Measurements from ENCODE around the gene HEXIM2. TPM values are rescaled to one million over a fixed set of nuclear protein-coding genes. Genes with fewer than 3 reads are reported as not detected.

The HEXIM2 gene
- total RNA-seq, 2 experiments from 2014 or later: 4.1 to 4.2 TPM

DNA sequence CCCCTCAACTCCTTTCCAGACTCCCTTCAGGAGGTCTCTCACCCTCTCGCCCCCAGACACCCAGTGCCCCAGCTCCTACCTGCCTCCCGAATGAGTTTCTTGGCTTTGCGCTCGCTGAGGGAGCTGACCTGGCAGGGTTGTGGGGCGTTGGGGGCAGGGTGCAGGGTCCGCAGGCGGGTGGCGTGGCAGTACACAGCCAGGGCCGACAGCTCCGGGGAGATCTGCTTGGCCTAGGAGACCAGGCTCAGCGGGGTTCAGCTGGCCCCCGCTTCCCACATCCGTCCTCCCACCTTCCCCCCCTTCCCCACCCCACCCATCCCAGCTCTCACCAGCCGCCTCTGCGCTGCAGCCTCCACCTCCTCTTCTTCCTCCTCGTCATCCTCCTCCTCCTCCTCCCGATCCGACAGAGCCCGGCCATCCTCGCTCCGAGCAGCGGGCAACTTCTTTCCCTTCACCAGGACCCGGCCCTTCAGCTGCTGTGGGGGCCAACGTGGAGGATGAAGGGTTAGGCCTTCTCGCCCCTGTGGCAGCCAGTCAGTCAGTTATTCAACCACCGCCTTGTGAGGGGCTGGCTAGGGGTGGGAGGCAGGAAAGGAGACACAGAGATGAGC lies 46.6 kb upstream of the HEXIM2 start:
- DNase-seq (no peak), ATAC-seq (no peak)
- CTCF ChIA-PET: interaction anchor here (1.2 to 2.4 kb wide), 3 partner anchors 16 to 20 kb away, joined by 4 to 12 read pairs (median 8); partner anchors contain the start of gene ACBD4
- TF ChIP-seq, protein P1, sequence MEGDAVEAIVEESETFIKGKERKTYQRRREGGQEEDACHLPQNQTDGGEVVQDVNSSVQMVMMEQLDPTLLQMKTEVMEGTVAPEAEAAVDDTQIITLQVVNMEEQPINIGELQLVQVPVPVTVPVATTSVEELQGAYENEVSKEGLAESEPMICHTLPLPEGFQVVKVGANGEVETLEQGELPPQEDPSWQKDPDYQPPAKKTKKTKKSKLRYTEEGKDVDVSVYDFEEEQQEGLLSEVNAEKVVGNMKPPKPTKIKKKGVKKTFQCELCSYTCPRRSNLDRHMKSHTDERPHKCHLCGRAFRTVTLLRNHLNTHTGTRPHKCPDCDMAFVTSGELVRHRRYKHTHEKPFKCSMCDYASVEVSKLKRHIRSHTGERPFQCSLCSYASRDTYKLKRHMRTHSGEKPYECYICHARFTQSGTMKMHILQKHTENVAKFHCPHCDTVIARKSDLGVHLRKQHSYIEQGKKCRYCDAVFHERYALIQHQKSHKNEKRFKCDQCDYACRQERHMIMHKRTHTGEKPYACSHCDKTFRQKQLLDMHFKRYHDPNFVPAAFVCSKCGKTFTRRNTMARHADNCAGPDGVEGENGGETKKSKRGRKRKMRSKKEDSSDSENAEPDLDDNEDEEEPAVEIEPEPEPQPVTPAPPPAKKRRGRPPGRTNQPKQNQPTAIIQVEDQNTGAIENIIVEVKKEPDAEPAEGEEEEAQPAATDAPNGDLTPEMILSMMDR (IDR thresholded peaks at IDR 0.05): no peak
- H3K4me3 Mint-ChIP-seq: no peak overlapping the region
- H3K9me3 Mint-ChIP-seq: no peaks in the 10 kb centered on the region
- no peaks in the 10 kb centered on the region for H3K27me3 Mint-ChIP-seq
- H3K36me3 Mint-ChIP-seq (ENCODE audit: low read depth): no peaks in the 10 kb centered on the region
- H3K4me1 Mint-ChIP-seq (ENCODE audit: low read depth): no peaks in the 10 kb centered on the region
- intact Hi-C loops (cut with micrococcal nuclease): no loop called here
- H3K27ac Mint-ChIP-seq: no peak overlapping the region
- POLR2A ChIA-PET: interaction anchor here (1.2 kb wide), 1 partner anchor 54 kb away, joined by 3 read pairs; the partner anchor contains the start of gene NMT1

DNA sequence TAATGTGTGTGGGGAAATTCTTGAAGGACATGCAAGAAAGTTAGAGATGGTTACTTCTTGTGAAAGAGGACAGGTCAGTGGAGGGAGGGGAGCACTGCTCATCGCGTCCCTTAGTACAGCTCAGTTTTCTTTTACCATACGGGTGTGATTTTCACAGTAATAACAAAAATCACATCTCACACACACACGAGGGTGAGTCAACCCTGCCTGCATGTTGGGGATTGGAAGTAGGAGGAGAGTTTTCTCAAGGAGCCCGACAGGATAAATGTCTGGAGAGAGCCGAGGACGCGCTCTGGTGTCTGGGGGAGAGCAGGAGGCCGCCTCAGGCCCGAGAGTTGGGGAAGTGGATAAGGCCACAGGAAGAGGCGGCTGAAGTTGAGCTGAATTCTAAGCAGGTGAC lies 45.8 kb upstream of the HEXIM2 start:
- Mint-ChIP-seq H3K4me1 (ENCODE audit: low read depth) (no peaks in the 10 kb centered on the region), H3K4me3 (no peak overlapping the region), H3K27me3 (no peaks in the 10 kb centered on the region), H3K36me3 (ENCODE audit: low read depth) (no peaks in the 10 kb centered on the region), H3K27ac (no peak overlapping the region), H3K9me3 (no peaks in the 10 kb centered on the region)
- intact Hi-C loops (cut with micrococcal nuclease): no loop called here
- DNase-seq: no peak
- no peak for ATAC-seq
- CTCF ChIA-PET: interaction anchor here (1.1 to 2.4 kb wide), 3 partner anchors 16 to 20 kb away, joined by 4 to 12 read pairs (median 6); partner anchors contain the start of gene ACBD4
- POLR2A ChIA-PET: interaction anchor here (0.5 to 1.8 kb wide), 2 partner anchors 11 to 1688 kb away, joined by 3 to 4 read pairs; no protein-coding TSS in a partner anchor
- TF ChIP-seq, protein P1 (IDR thresholded peaks at IDR 0.05): no peak

DNA sequence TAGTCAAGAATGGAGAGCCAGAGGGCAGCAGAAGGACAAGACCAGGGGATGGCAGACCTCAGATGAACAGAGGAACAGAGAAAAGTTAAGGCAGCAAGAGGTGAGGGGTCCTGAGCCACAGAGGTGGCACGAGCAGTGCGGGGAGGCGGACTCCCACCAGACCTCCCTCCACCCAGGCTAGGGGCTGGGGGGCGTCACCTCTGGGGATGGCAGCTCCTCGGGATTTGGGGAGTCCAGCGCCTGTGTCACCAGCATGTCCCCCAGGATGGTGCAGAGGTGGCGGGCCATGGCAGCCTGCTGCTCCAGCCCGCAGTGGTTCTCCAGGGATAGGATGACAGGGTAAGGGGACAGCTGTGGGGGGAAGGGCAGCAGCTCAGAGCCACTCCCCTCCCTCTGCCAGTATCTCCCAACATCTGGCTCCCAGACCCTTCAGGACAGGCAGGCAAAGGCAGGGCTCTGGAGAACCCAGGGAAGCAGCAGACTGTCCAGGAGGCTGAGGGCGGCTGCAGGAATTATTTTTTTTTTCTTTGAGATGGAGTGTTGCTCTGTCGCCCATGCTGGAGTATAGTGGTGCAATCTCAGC lies 45.1 kb upstream of the HEXIM2 start:
- intact Hi-C loops (cut with micrococcal nuclease): no loop called here
- ATAC-seq (no peak), DNase-seq (no peak)
- Mint-ChIP-seq H3K9me3 (no peaks in the 10 kb centered on the region), H3K4me3 (no peak overlapping the region), H3K36me3 (ENCODE audit: low read depth) (no peaks in the 10 kb centered on the region), H3K4me1 (ENCODE audit: low read depth) (no peaks in the 10 kb centered on the region), H3K27me3 (peaks cover 2% of the 10 kb centered on the region), H3K27ac (no peak overlapping the region)
- TF ChIP-seq, protein P1 (IDR thresholded peaks at IDR 0.05): no peak
- ChIA-PET POLR2A (interaction anchor here (0.5 to 1.8 kb wide), 3 partner anchors 8 to 1688 kb away, joined by 3 to 4 read pairs (median 3); no protein-coding TSS in a partner anchor), CTCF (interaction anchor here (1.1 to 3.4 kb wide), 4 partner anchors 17 to 19 kb away, joined by 6 to 24 read pairs (median 14); partner anchors contain the start of gene ACBD4)

DNA sequence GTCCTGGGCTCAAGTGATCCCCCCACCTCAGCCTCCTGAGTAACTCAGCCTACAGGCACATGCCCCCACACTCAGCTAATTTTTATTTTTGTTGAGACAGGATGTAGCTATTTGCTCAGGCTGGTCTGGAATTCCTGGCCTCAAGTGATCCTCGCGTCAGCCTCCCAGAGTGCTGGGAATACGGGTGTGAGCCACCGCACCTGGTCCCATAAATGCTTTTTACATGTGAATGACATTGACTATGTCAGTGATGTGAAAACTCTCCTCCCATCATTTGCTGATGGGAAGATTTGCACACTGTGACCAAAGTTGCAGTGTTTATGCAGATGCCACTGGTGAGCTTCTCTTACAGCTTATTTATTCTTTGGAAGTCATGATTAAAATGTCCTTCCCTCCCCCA lies 44.3 kb upstream of the HEXIM2 start:
- no peaks in the 10 kb centered on the region for H3K4me1 Mint-ChIP-seq (ENCODE audit: low read depth)
- no peaks in the 10 kb centered on the region for H3K9me3 Mint-ChIP-seq
- H3K36me3 Mint-ChIP-seq (ENCODE audit: low read depth): no peaks in the 10 kb centered on the region
- ATAC-seq: no peak
- intact Hi-C loops (cut with micrococcal nuclease): no loop called here
- no peak overlapping the region for H3K27ac Mint-ChIP-seq
- TF ChIP-seq, protein P1 (IDR thresholded peaks at IDR 0.05): no peak
- no peak for DNase-seq
- CTCF ChIA-PET: interaction anchor here (2.9 to 3.4 kb wide), 2 partner anchors 18 kb away, joined by 15 to 24 read pairs; partner anchors contain the start of gene ACBD4
- POLR2A ChIA-PET: interaction anchor here (1.2 to 1.8 kb wide), 2 partner anchors 9 to 13 kb away, joined by 3 to 4 read pairs; no protein-coding TSS in a partner anchor
- no peak overlapping the region for H3K4me3 Mint-ChIP-seq
- peaks cover 4% of the 10 kb centered on the region for H3K27me3 Mint-ChIP-seq

All from activated CD8-positive, alpha-beta T cell treated with anti-CD3 and anti-CD28 coated beads for 36 hours (primary cell).